Neural cell (in vitro differentiated cells): ENCODE data around the gene NAPG. TPM values are rescaled to one million over a fixed set of nuclear protein-coding genes. Genes with fewer than 3 reads are reported as not detected.

ENCODE experiments used
- H2AFZ ChIP-seq: fragments of 200-600, 300-800 bp; sonication (generic), shearing (Covaris generic); 2 replicates; pipeline ENCODE4 v1.6.0; 2014; ENCODE audit warnings: low read depth, mild to moderate bottlenecking, antibody characterized with exemption, low read length, moderate library complexity
- H3F3A ChIP-seq: fragments of 200-600 bp; shearing (Covaris generic); 2 replicates; pipeline ENCODE4 v1.6.1; 2016; ENCODE audit warnings: mild to moderate bottlenecking, moderate library complexity, mixed read lengths, antibody characterized with exemption, low read length; ENCODE audit not compliant: insufficient read depth, poor library complexity, severe bottlenecking
- H3K27ac ChIP-seq: fragments of 200-600, 300-800 bp; sonication (generic), shearing (Covaris generic); 2 replicates; pipeline ENCODE4 v1.5.1; 2014; ENCODE audit warnings: mild to moderate bottlenecking, low read length, moderate library complexity
- H3K27me3 ChIP-seq: fragments of 300-800, 200-600 bp; sonication (generic), shearing (Covaris generic); 2 replicates; pipeline ENCODE4 v1.6.0; 2014; ENCODE audit warnings: mild to moderate bottlenecking, low read depth, low read length, moderate library complexity; ENCODE audit not compliant: insufficient read depth
- H3K36me3 ChIP-seq: fragments of 300-800, 200-600 bp; sonication (generic), shearing (Covaris generic); 2 replicates; pipeline ENCODE4 v1.5.1; 2014; ENCODE audit warnings: mild to moderate bottlenecking, antibody characterized with exemption, low read length, moderate library complexity; ENCODE audit not compliant: insufficient read depth
- H3K4me2 ChIP-seq: fragments of 300-800, 200-600 bp; sonication (generic), shearing (Covaris generic); 2 replicates; pipeline ENCODE4 v1.6.0; 2014; ENCODE audit warnings: mild to moderate bottlenecking, low read length
- H3K4me3 ChIP-seq: fragments of 300-800, 200-600 bp; sonication (generic), shearing (Covaris generic); 2 replicates; pipeline ENCODE4 v1.5.1; 2014; ENCODE audit warnings: mild to moderate bottlenecking, low read length, moderate library complexity
- H3K79me2 ChIP-seq: fragments of 200-600 bp; shearing (Covaris generic); replicated peaks from 2 replicates; pipeline ENCODE4 v1.6.0; 2014; ENCODE audit warnings: mild to moderate bottlenecking, low read length, moderate library complexity; ENCODE audit not compliant: insufficient read depth
- H3K9ac ChIP-seq: fragments of 300-800, 200-600 bp; sonication (generic), shearing (Covaris generic); 2 replicates; pipeline ENCODE4 v1.6.1; 2016; ENCODE audit warnings: mild to moderate bottlenecking, low read length, mixed read lengths
- H3K9me2 ChIP-seq: fragments of 200-600 bp; shearing (Covaris generic); 2 replicates; pipeline ENCODE4 v1.6.1; 2016; ENCODE audit warnings: mild to moderate bottlenecking, low read length, mixed read lengths; ENCODE audit not compliant: insufficient read depth
- H3K9me3 ChIP-seq: fragments of 200-600, 300-800 bp; sonication (generic), shearing (Covaris generic); 2 replicates; pipeline ENCODE4 v1.6.1; 2016; ENCODE audit warnings: mild to moderate bottlenecking, mixed run types, low read length, moderate library complexity, mixed read lengths
- H4K20me1 ChIP-seq: fragments of 200-600 bp; shearing (Covaris generic); 2 replicates; pipeline ENCODE4 v1.6.1; 2016; ENCODE audit warnings: mild to moderate bottlenecking, mixed run types; ENCODE audit not compliant: insufficient read depth
- EP300 ChIP-seq: fragments of 450-650 bp; conservative IDR thresholded peaks from 2 replicates; pipeline ENCODE4 v1.6.1; 2014; ENCODE audit warnings: antibody characterized with exemption, mild to moderate bottlenecking, moderate library complexity; ENCODE audit not compliant: poor library complexity, severe bottlenecking
- EZH2 ChIP-seq: fragments of 200-600, 300-800 bp; shearing (Covaris generic), sonication (generic); IDR thresholded peaks from 2 replicates; pipeline ENCODE4 v1.6.1; 2014; ENCODE audit warnings: antibody characterized with exemption, low read length, borderline replicate concordance, mild to moderate bottlenecking; ENCODE audit not compliant: insufficient read depth, poor library complexity, severe bottlenecking
- MXI1 ChIP-seq: fragments of 450-650 bp; conservative IDR thresholded peaks from 2 replicates; pipeline ENCODE4 v1.6.1; 2014; ENCODE audit warnings: antibody characterized with exemption, mild to moderate bottlenecking; ENCODE audit not compliant: poor library complexity, severe bottlenecking
- POLR2AphosphoS5 ChIP-seq: IDR thresholded peaks from 2 replicates; pipeline ENCODE4 v1.6.1; 2012
- RAD21 ChIP-seq: fragments of 450-650 bp; conservative IDR thresholded peaks from 2 replicates; pipeline ENCODE4 v1.6.1; 2014; ENCODE audit warnings: antibody characterized with exemption, mild to moderate bottlenecking, moderate library complexity
- REST ChIP-seq: IDR thresholded peaks from 2 replicates; pipeline ENCODE4 v1.6.1; 2012; ENCODE audit warnings: borderline replicate concordance
- SMC3 ChIP-seq: fragments of 450-650 bp; conservative IDR thresholded peaks from 2 replicates; pipeline ENCODE4 v1.6.1; 2014; ENCODE audit warnings: antibody characterized with exemption, mild to moderate bottlenecking, moderate library complexity; ENCODE audit not compliant: poor library complexity
- TAF1 ChIP-seq: IDR thresholded peaks from 2 replicates; pipeline ENCODE4 v1.6.1; 2012; ENCODE audit warnings: low read depth
- polyA plus RNA-seq: library from polyadenylated mRNA; depleted of rRNA; stranded (reverse); fragments of >200 nt; gene quantifications from 2 replicates; pipeline ENCODE4 v1.2.3, GENCODE V29; 2014
- TF ChIP-seq, protein P1 (sequence below): fragments of 450-650 bp; IDR thresholded peaks from 2 replicates; pipeline ENCODE4 v1.5.1; 2014; ENCODE audit warnings: antibody characterized with exemption, mild to moderate bottlenecking, moderate library complexity; ENCODE audit not compliant: poor library complexity, severe bottlenecking

Gene NAPG
- polyA plus RNA-seq, 1 donor from 2014 or later: 93.9 TPM

DNA sequence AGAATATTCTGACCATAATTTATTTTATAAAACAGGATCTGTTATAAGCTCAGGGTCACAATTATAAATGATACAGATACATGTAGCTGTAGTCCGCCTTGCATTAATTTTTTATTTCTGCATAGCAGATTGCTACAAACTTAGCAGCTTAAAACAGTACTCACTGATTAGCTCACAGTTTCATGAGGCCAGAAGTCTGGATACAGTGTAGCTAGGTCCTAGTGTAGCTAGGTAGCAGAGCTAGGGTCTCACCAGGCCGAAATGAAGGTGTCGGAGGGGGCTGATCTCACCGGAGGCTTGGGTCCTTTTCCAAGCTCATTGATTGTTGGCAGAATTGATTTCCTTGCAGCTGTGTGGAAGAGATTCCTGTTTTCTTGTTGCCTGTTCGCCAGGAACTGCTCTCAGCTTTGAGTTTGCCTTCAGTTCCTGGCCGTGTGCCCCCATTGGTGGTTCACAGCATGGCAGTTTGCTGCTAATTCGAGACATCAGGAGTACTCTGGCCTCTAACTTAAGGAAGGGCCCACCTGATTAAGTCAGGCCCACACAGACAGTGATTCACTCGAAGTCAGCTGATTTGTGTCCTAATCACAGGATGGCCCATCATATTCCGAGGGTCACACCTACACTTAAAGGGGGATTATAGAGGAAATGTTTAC lies 18.4 kb downstream of the NAPG start:
- H3K4me3 ChIP-seq: no peak overlapping the region
- no peaks in the 10 kb centered on the region for H4K20me1 ChIP-seq
- no peaks in the 10 kb centered on the region for H3K9me3 ChIP-seq
- no peak overlapping the region for H2AFZ ChIP-seq
- H3K79me2 ChIP-seq: no peaks in the 10 kb centered on the region
- H3K4me2 ChIP-seq: no peak overlapping the region
- TF ChIP-seq TAF1: no peak
- no peak for TF ChIP-seq EZH2
- TF ChIP-seq, protein P1, sequence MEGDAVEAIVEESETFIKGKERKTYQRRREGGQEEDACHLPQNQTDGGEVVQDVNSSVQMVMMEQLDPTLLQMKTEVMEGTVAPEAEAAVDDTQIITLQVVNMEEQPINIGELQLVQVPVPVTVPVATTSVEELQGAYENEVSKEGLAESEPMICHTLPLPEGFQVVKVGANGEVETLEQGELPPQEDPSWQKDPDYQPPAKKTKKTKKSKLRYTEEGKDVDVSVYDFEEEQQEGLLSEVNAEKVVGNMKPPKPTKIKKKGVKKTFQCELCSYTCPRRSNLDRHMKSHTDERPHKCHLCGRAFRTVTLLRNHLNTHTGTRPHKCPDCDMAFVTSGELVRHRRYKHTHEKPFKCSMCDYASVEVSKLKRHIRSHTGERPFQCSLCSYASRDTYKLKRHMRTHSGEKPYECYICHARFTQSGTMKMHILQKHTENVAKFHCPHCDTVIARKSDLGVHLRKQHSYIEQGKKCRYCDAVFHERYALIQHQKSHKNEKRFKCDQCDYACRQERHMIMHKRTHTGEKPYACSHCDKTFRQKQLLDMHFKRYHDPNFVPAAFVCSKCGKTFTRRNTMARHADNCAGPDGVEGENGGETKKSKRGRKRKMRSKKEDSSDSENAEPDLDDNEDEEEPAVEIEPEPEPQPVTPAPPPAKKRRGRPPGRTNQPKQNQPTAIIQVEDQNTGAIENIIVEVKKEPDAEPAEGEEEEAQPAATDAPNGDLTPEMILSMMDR: no peak
- TF ChIP-seq MXI1: no peak
- no peak for TF ChIP-seq REST
- TF ChIP-seq POLR2AphosphoS5: no peak
- no peak for TF ChIP-seq RAD21
- TF ChIP-seq EP300: no peak
- TF ChIP-seq SMC3: no peak
- H3K9ac ChIP-seq: no peak overlapping the region
- no peak overlapping the region for H3K27ac ChIP-seq
- no peaks in the 10 kb centered on the region for H3F3A ChIP-seq
- H3K27me3 ChIP-seq: no peaks in the 10 kb centered on the region
- H3K36me3 ChIP-seq: peaks cover 10% of the 10 kb centered on the region
- H3K9me2 ChIP-seq: no peaks in the 10 kb centered on the region

GRCh38 chr18:10546557-10547300 lies 20.9 kb downstream of the NAPG start:
- H2AFZ ChIP-seq: no peak overlapping the region
- no peak overlapping the region for H3K27ac ChIP-seq
- H3K4me3 ChIP-seq: no peak overlapping the region
- peaks cover 16% of the 10 kb centered on the region for H3K36me3 ChIP-seq
- H3K4me2 ChIP-seq: no peak overlapping the region
- H3F3A ChIP-seq: no peaks in the 10 kb centered on the region
- H3K9me2 ChIP-seq: no peaks in the 10 kb centered on the region
- H3K27me3 ChIP-seq: no peaks in the 10 kb centered on the region
- H3K79me2 ChIP-seq: no peaks in the 10 kb centered on the region
- H3K9ac ChIP-seq: no peak overlapping the region
- H4K20me1 ChIP-seq: no peaks in the 10 kb centered on the region
- H3K9me3 ChIP-seq: no peaks in the 10 kb centered on the region
- no peak for TF ChIP-seq EP300
- no peak for TF ChIP-seq RAD21
- TF ChIP-seq MXI1: no peak
- TF ChIP-seq SMC3: no peak
- TF ChIP-seq POLR2AphosphoS5: no peak
- TF ChIP-seq TAF1: no peak
- TF ChIP-seq EZH2: no peak
- TF ChIP-seq, protein P1: no peak
- no peak for TF ChIP-seq REST
